ENCODE results near the gene GNAS.

- TF ChIP-seq GATA2 (IDR thresholded peaks at IDR 0.05; ENCODE audit: low read depth, low read length): no peak
- no peak for TF ChIP-seq GATA3 (IDR thresholded peaks at IDR 0.05; ENCODE audit: low read depth, low read length)
Measured at GRCh38 chr20:58911309-58911708, 58.8 kb downstream of the GNAS start.
